ENCODE data around the gene EP400.

DNA sequence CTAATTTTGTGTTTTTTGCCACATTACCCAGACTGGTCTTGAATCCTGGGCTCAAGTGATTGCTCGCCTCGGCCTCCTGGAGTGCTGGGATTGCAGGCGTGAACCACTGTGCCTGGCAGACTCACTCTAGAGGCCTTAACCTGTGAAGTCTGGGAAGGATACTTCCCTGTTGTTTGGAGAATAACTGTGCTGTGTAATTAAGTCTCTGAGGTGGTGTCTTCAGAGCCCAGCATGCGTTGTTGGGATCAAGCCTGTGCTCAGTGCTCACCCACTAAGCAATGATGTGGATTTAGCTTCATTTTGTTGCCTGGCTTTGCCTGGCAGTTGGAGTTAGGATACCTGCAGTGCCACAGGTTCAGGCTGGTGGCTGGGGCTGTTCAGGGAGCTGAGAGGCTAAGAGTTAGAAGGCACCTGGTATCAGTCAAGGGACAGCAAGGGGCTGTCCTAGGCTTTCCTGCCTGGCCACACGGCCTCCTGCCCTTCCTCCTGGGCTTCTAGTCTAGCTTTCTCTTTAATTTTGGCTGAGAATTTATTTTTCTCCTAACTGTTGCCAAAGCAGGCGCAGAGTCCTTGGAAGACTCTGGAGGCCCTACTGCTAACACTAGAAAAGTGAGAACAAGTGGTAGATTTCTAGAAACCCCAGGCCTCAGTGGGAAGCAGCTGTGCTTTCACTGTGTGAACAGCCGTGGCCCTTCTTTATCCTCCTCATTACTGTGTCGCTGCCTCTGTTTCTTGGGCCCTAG, 38.5 kb downstream of the EP400 start:
- TF ChIP-seq, protein P1, sequence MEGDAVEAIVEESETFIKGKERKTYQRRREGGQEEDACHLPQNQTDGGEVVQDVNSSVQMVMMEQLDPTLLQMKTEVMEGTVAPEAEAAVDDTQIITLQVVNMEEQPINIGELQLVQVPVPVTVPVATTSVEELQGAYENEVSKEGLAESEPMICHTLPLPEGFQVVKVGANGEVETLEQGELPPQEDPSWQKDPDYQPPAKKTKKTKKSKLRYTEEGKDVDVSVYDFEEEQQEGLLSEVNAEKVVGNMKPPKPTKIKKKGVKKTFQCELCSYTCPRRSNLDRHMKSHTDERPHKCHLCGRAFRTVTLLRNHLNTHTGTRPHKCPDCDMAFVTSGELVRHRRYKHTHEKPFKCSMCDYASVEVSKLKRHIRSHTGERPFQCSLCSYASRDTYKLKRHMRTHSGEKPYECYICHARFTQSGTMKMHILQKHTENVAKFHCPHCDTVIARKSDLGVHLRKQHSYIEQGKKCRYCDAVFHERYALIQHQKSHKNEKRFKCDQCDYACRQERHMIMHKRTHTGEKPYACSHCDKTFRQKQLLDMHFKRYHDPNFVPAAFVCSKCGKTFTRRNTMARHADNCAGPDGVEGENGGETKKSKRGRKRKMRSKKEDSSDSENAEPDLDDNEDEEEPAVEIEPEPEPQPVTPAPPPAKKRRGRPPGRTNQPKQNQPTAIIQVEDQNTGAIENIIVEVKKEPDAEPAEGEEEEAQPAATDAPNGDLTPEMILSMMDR (conservative IDR thresholded peaks at IDR 0.05; ENCODE audit: low read depth, low read length) = no peak
- no peak for TF ChIP-seq EZH2 (IDR thresholded peaks at IDR 0.05; ENCODE audit: borderline replicate concordance, low read depth, low read length, poor library complexity, severe bottlenecking)
